Stimulated activated CD4-positive, alpha-beta T cell treated with anti-CD3 and anti-CD28 coated beads, TNF-alpha, amount 100 ng/mL, for 24 hours (primary cell): Measurements from ENCODE around the gene KCNJ6.
"Not testable (repeated sequence)": the region's sequence is repeated elsewhere in the genome, so short reads cannot be mapped to it uniquely, and the experiment has no call there.

Experiments
- DNase-seq, 3 experiments: peaks; one replicate each; pipeline ENCODE4 v3.0.0-alpha.2; 2020; ENCODE audit warnings: low read depth in 3 of 3

Gene KCNJ6

GRCh38 chr21:37724201-37724600 lies 192.1 kb downstream of the KCNJ6 start:
- no peak for DNase-seq

GRCh38 chr21:37717534-37717933 lies 198.7 kb downstream of the KCNJ6 start:
- no peak for DNase-seq

- not testable (repeated sequence) for DNase-seq
Measured at GRCh38 chr21:37712569-37712934, 203.7 kb downstream of the KCNJ6 start.

- peak in 2 of 3 experiments; percentile 3 to 55 for DNase-seq
Measured at GRCh38 chr21:37711836-37712568, 204.3 kb downstream of the KCNJ6 start.

- DNase-seq = no peak
Measured at GRCh38 chr21:37711286-37711829, 204.9 kb downstream of the KCNJ6 start.

- no peak for DNase-seq
Measured at GRCh38 chr21:37710546-37711285, 205.5 kb downstream of the KCNJ6 start.

- no peak for DNase-seq
Measured at GRCh38 chr21:37704751-37705150, 211.5 kb downstream of the KCNJ6 start.

GRCh38 chr21:37702241-37702640 lies 214.0 kb downstream of the KCNJ6 start:
- DNase-seq = no peak

GRCh38 chr21:37700641-37701202 lies 215.5 kb downstream of the KCNJ6 start:
- no peak for DNase-seq

- no peak for DNase-seq
Measured at GRCh38 chr21:37699024-37699775, 217.1 kb downstream of the KCNJ6 start.

GRCh38 chr21:37696936-37697335 lies 219.3 kb downstream of the KCNJ6 start:
- DNase-seq = no peak

GRCh38 chr21:37695111-37695510 lies 221.1 kb downstream of the KCNJ6 start:
- no peak for DNase-seq

GRCh38 chr21:37688952-37689659 lies 227.2 kb downstream of the KCNJ6 start:
- DNase-seq = no peak

- no peak for DNase-seq
Measured at GRCh38 chr21:37686991-37687810, 229.1 kb downstream of the KCNJ6 start.

- no peak for DNase-seq
Measured at GRCh38 chr21:37684547-37684946, 231.7 kb downstream of the KCNJ6 start.

- DNase-seq = no peak
Measured at GRCh38 chr21:37684115-37684493, 232.2 kb downstream of the KCNJ6 start.

GRCh38 chr21:37683396-37684114 lies 232.7 kb downstream of the KCNJ6 start:
- no peak for DNase-seq

- no peak for DNase-seq
Measured at GRCh38 chr21:37682966-37683365, 233.3 kb downstream of the KCNJ6 start.

GRCh38 chr21:37677006-37677405 lies 239.3 kb downstream of the KCNJ6 start:
- no peak for DNase-seq
